Naive thymus-derived CD8-positive, alpha-beta T cell (primary cell): ENCODE results near the gene DNAH1. TPM values are rescaled to one million over a fixed set of nuclear protein-coding genes. Genes with fewer than 3 reads are reported as not detected.

Experiments used
- ATAC-seq, 2 donors: fragments of 150-1000 bp; cut with Tn5 transposase in 1 of 2; sonication (Bioruptor Pico), chemical (Tn5 transposase) in 1 of 2; 1 replicate in 1 of 2; 2 replicates in 1 of 2; pipeline ENCODE4 v1.10.0; 2021; ENCODE audit warnings: mild to moderate bottlenecking in 2 of 2, moderate library complexity in 2 of 2
- POLR2A ChIA-PET: fragments of 350-600 bp; sonication (Branson Sonifier 250); formaldehyde crosslinking; loops from one replicate; lab custom pipeline; 2021; ENCODE audit warnings: antibody characterized with exemption; lab: Charles Lee
- DNase-seq, 10 donors: peaks; one replicate each; pipeline versions ENCODE4 v3.0.0 to v3.0.0-alpha.2; 2020 to 2022
- H3K27ac Mint-ChIP-seq, 10 donors: one replicate each; pipeline ENCODE4 v1.8.0; 2020 to 2022; ENCODE audit warnings: mild to moderate bottlenecking in 10 of 10, mixed read lengths in 10 of 10, moderate library complexity in 4 of 10, inconsistent platforms in 1 of 10
- H3K27me3 Mint-ChIP-seq, 5 donors: one replicate each; pipeline ENCODE4 v1.8.0; 2021 to 2022; ENCODE audit warnings: mixed read lengths in 5 of 5
- H3K36me3 Mint-ChIP-seq, 3 donors: one replicate each; pipeline ENCODE4 v1.8.0; 2020 to 2022; ENCODE audit warnings: mixed read lengths in 3 of 3, mild to moderate bottlenecking in 2 of 3, inconsistent platforms in 1 of 3
- H3K4me1 Mint-ChIP-seq, 4 donors: one replicate each; pipeline ENCODE4 v1.8.0; 2021 to 2022; ENCODE audit warnings: mixed read lengths in 4 of 4
- H3K4me3 Mint-ChIP-seq, 10 donors: one replicate each; pipeline ENCODE4 v1.8.0; 2020 to 2022; ENCODE audit warnings: mild to moderate bottlenecking in 10 of 10, mixed read lengths in 10 of 10, moderate library complexity in 6 of 10, inconsistent platforms in 1 of 10
- H3K9me3 Mint-ChIP-seq, 9 donors: one replicate each; pipeline ENCODE4 v1.8.0; 2020 to 2022; ENCODE audit warnings: mixed read lengths in 9 of 9, mild to moderate bottlenecking in 3 of 9, inconsistent platforms in 1 of 9, moderate library complexity in 1 of 9
- polyA plus RNA-seq, 3 donors: library from polyadenylated mRNA; unstranded; fragments of 300-500 nt; fragmentation: Illumina TruSeq; gene quantifications; one replicate each; pipeline ENCODE4 v1.2.3, GENCODE V29; 2021
- total RNA-seq, 8 experiments: library from RNA in 2 of 8; stranded (reverse) in 2 of 8; gene quantifications; one replicate each; pipeline ENCODE4 v1.2.3 and lab custom pipeline; 2021 to 2026

Gene DNAH1
- total and polyA plus RNA-seq, 5 experiments from 2014 or later, result 0.21 to 41.4 (median 1.3) TPM

- Mint-ChIP-seq H3K36me3 (peaks cover 0 to 48% (median 4%) of the 10 kb centered on the region in 3 donors), H3K4me3 (no peak overlapping the region), H3K4me1 (peaks cover 0 to 2% (median 0%) of the 10 kb centered on the region in 4 donors), H3K27ac (peak overlapping the region in 2 of 10 donors; percentile 50 to 83), H3K9me3 (no peaks in the 10 kb centered on the region), H3K27me3 (no peaks in the 10 kb centered on the region)
- POLR2A ChIA-PET, result interaction anchor here (1.0 kb wide), 1 partner anchor 48 kb away, joined by 3 read pairs; no protein-coding TSS in a partner anchor
- peak in 1 of 10 donors; percentile 48 for DNase-seq
- ATAC-seq, result no peak
Observed at GRCh38 chr3:52399131-52399530, 83.0 kb downstream of the DNAH1 start.

GRCh38 chr3:52399593-52399992 lies 83.5 kb downstream of the DNAH1 start:
- ATAC-seq (peak in 1 of 2 donors; percentile 8), DNase-seq (peak in 1 of 10 donors; percentile 23)
- no peaks in the 10 kb centered on the region for H3K9me3 Mint-ChIP-seq
- no peak overlapping the region for H3K4me3 Mint-ChIP-seq
- POLR2A ChIA-PET, result no interaction called here
- H3K27me3 Mint-ChIP-seq, result no peaks in the 10 kb centered on the region
- no peak overlapping the region for H3K27ac Mint-ChIP-seq
- peaks cover 0 to 50% (median 6%) of the 10 kb centered on the region in 3 donors for H3K36me3 Mint-ChIP-seq
- H3K4me1 Mint-ChIP-seq, result peaks cover 0 to 2% (median 0%) of the 10 kb centered on the region in 4 donors

GRCh38 chr3:52400275-52400793 lies 84.2 kb downstream of the DNAH1 start:
- Mint-ChIP-seq H3K4me1 (peaks cover 0 to 2% (median 0%) of the 10 kb centered on the region in 4 donors), H3K27ac (peak overlapping the region in 3 of 10 donors; percentile 40 to 68 (median 66)), H3K36me3 (peaks cover 0 to 52% (median 6%) of the 10 kb centered on the region in 3 donors), H3K9me3 (no peaks in the 10 kb centered on the region), H3K27me3 (no peaks in the 10 kb centered on the region), H3K4me3 (no peak overlapping the region)
- ATAC-seq (no peak), DNase-seq (peak in 1 of 10 donors; percentile 49)
- POLR2A ChIA-PET, result no interaction called here

GRCh38 chr3:52401021-52401420 lies 84.9 kb downstream of the DNAH1 start:
- H3K4me1 Mint-ChIP-seq, result peaks cover 0 to 2% (median 2%) of the 10 kb centered on the region in 4 donors
- no peaks in the 10 kb centered on the region for H3K9me3 Mint-ChIP-seq
- POLR2A ChIA-PET, result no interaction called here
- H3K36me3 Mint-ChIP-seq, result peaks cover 0 to 56% (median 6%) of the 10 kb centered on the region in 3 donors
- no peak for DNase-seq
- H3K27me3 Mint-ChIP-seq, result no peaks in the 10 kb centered on the region
- peak overlapping the region in 6 of 10 donors; percentile 14 to 71 (median 38) for H3K27ac Mint-ChIP-seq
- no peak overlapping the region for H3K4me3 Mint-ChIP-seq
- peak in 1 of 2 donors; percentile 11 for ATAC-seq

- Mint-ChIP-seq H3K9me3 (no peaks in the 10 kb centered on the region), H3K27ac (peak overlapping the region in 5 of 10 donors; percentile 14 to 71 (median 48))
- POLR2A ChIA-PET, result no interaction called here
Observed at GRCh38 chr3:52401551-52401950, 85.4 kb downstream of the DNAH1 start.

GRCh38 chr3:52402101-52402521 lies 86.0 kb downstream of the DNAH1 start:
- H3K9me3 Mint-ChIP-seq, result no peaks in the 10 kb centered on the region
- no peaks in the 10 kb centered on the region for H3K27me3 Mint-ChIP-seq
- DNase-seq (peak in 1 of 10 donors; percentile 60), ATAC-seq (no peak)
- POLR2A ChIA-PET, result interaction anchor here (0.5 kb wide), 1 partner anchor 16 kb away, joined by 3 read pairs; no protein-coding TSS in a partner anchor
- H3K36me3 Mint-ChIP-seq, result peaks cover 0 to 63% (median 6%) of the 10 kb centered on the region in 3 donors
- no peak overlapping the region for H3K4me3 Mint-ChIP-seq
- H3K27ac Mint-ChIP-seq, result peak overlapping the region in 1 of 10 donors; percentile 53
- peaks cover 0 to 3% (median 2%) of the 10 kb centered on the region in 4 donors for H3K4me1 Mint-ChIP-seq

More at GRCh38 chr3:52401551-52401950, 85.4 kb downstream of the DNAH1 start:
- H3K4me1 Mint-ChIP-seq, result peaks cover 0 to 2% (median 2%) of the 10 kb centered on the region in 4 donors
- H3K4me3 Mint-ChIP-seq, result no peak overlapping the region
- H3K27me3 Mint-ChIP-seq, result no peaks in the 10 kb centered on the region
- peaks cover 0 to 59% (median 6%) of the 10 kb centered on the region in 3 donors for H3K36me3 Mint-ChIP-seq
- no peak for DNase-seq
- peak in 1 of 2 donors; percentile 7 for ATAC-seq

- ATAC-seq (no peak), DNase-seq (peak in 1 of 10 donors; percentile 42)
- H3K4me3 Mint-ChIP-seq, result no peak overlapping the region
- H3K27ac Mint-ChIP-seq, result peak overlapping the region in 4 of 10 donors; percentile 8 to 53 (median 34)
- H3K27me3 Mint-ChIP-seq, result no peaks in the 10 kb centered on the region
- H3K36me3 Mint-ChIP-seq, result peaks cover 0 to 66% (median 6%) of the 10 kb centered on the region in 3 donors
- peaks cover 0 to 5% (median 3%) of the 10 kb centered on the region in 4 donors for H3K4me1 Mint-ChIP-seq
- POLR2A ChIA-PET, result no interaction called here
- no peaks in the 10 kb centered on the region for H3K9me3 Mint-ChIP-seq
Observed at GRCh38 chr3:52402706-52403270, 86.7 kb downstream of the DNAH1 start.

- DNase-seq (peak in 1 of 10 donors; percentile 53), ATAC-seq (no peak)
- no peaks in the 10 kb centered on the region for H3K9me3 Mint-ChIP-seq
- POLR2A ChIA-PET, result no interaction called here
- peaks cover 5 to 10% (median 7%) of the 10 kb centered on the region in 4 donors for H3K4me1 Mint-ChIP-seq
- no peak overlapping the region for H3K27ac Mint-ChIP-seq
- peaks cover 0 to 66% (median 6%) of the 10 kb centered on the region in 3 donors for H3K36me3 Mint-ChIP-seq
- no peak overlapping the region for H3K4me3 Mint-ChIP-seq
- H3K27me3 Mint-ChIP-seq, result no peaks in the 10 kb centered on the region
Observed at GRCh38 chr3:52403271-52403841, 87.2 kb downstream of the DNAH1 start.

GRCh38 chr3:52403955-52404354 lies 87.8 kb downstream of the DNAH1 start:
- Mint-ChIP-seq H3K4me1 (peaks cover 10 to 16% (median 13%) of the 10 kb centered on the region in 4 donors), H3K36me3 (peaks cover 0 to 65% (median 6%) of the 10 kb centered on the region in 3 donors), H3K27me3 (no peaks in the 10 kb centered on the region), H3K27ac (peak overlapping the region in 2 of 10 donors; percentile 4 to 72), H3K9me3 (no peaks in the 10 kb centered on the region), H3K4me3 (no peak overlapping the region)
- ATAC-seq (no peak), DNase-seq (peak in 1 of 10 donors; percentile 41)
- POLR2A ChIA-PET, result no interaction called here

GRCh38 chr3:52404391-52404790 lies 88.3 kb downstream of the DNAH1 start:
- Mint-ChIP-seq H3K4me1 (peaks cover 14 to 21% (median 17%) of the 10 kb centered on the region in 4 donors), H3K9me3 (no peaks in the 10 kb centered on the region), H3K27ac (peak overlapping the region in 1 of 10 donors; percentile 4), H3K27me3 (no peaks in the 10 kb centered on the region), H3K36me3 (peaks cover 0 to 63% (median 6%) of the 10 kb centered on the region in 3 donors), H3K4me3 (no peak overlapping the region)
- ATAC-seq (no peak), DNase-seq (peak in 1 of 10 donors; percentile 26)
- POLR2A ChIA-PET, result no interaction called here

- no peak overlapping the region for H3K4me3 Mint-ChIP-seq
- H3K9me3 Mint-ChIP-seq, result no peaks in the 10 kb centered on the region
- ATAC-seq (no peak), DNase-seq (peak in 1 of 10 donors; percentile 62)
- H3K27ac Mint-ChIP-seq, result peak overlapping the region in 1 of 10 donors; percentile 6
- POLR2A ChIA-PET, result interaction anchor here (0.6 kb wide), 1 partner anchor 49 kb away, joined by 4 read pairs; the partner anchor contains the start of gene TNNC1
- H3K36me3 Mint-ChIP-seq, result peaks cover 0 to 63% (median 6%) of the 10 kb centered on the region in 3 donors
- H3K4me1 Mint-ChIP-seq, result peaks cover 14 to 21% (median 17%) of the 10 kb centered on the region in 4 donors
- no peaks in the 10 kb centered on the region for H3K27me3 Mint-ChIP-seq
Observed at GRCh38 chr3:52405066-52405465, 88.9 kb downstream of the DNAH1 start.

- DNase-seq, result peak in 1 of 10 donors; percentile 31
- ATAC-seq, result no peak
- Mint-ChIP-seq H3K27me3 (no peaks in the 10 kb centered on the region), H3K4me1 (peaks cover 14 to 21% (median 17%) of the 10 kb centered on the region in 4 donors), H3K36me3 (peaks cover 0 to 63% (median 6%) of the 10 kb centered on the region in 3 donors), H3K9me3 (no peaks in the 10 kb centered on the region), H3K27ac (peak overlapping the region in 2 of 10 donors; percentile 20 to 44), H3K4me3 (peak overlapping the region in 1 of 10 donors; percentile 20)
- POLR2A ChIA-PET, result no interaction called here
Observed at GRCh38 chr3:52405601-52406110, 89.5 kb downstream of the DNAH1 start.
